Panc1 (cell line): ENCODE measurements around the gene SGSM1. TPM values are rescaled to one million over a fixed set of nuclear protein-coding genes. Genes with fewer than 3 reads are reported as not detected.
A peak's percentile ranks its signal among the peaks of the same experiment; 100 is the strongest.

Experiments used
- ATAC-seq: fragments of 200-7000 bp; cut with Tn5 transposase; 2 replicates; pipeline ENCODE4 v1.9.1; 2020; ENCODE audit warnings: mild to moderate bottlenecking, moderate library complexity
- BruUV-seq: library from RNA; stranded (reverse); fragments of 400-500 nt; replicated peaks from 2 replicates; lab custom pipeline; 2021; lab: Mats Ljungman, UMichigan
- CTCF ChIA-PET: fragments of 300-600 bp; sonication (Branson Sonifier 250); formaldehyde crosslinking; loops from one replicate; lab custom pipeline; 2022; ENCODE audit warnings: antibody characterized with exemption; lab: Charles Lee
- POLR2A ChIA-PET: fragments of 300-600 bp; sonication (Branson Sonifier 250); formaldehyde crosslinking; loops from one replicate; lab custom pipeline; 2022; ENCODE audit warnings: antibody characterized with exemption; lab: Charles Lee
- DNase-seq: peaks from one replicate; pipeline ENCODE4 v3.0.0-alpha.2; 2010; ENCODE audit warnings: low read depth, low spot score
- H3K27ac ChIP-seq: 2 replicates; pipeline ENCODE4 v1.5.1; 2011; ENCODE audit warnings: mild to moderate bottlenecking, low read length, inconsistent platforms
- H3K27me3 ChIP-seq: fragments of 200-500 bp; sonication (Bioruptor generic); 2 replicates; pipeline ENCODE4 v1.6.0; 2014; ENCODE audit warnings: low read length, inconsistent platforms; ENCODE audit not compliant: control insufficient read depth, insufficient read depth
- H3K36me3 ChIP-seq: fragments of 200-500 bp; sonication (Bioruptor generic); 2 replicates; pipeline ENCODE4 v1.5.1; 2014; ENCODE audit warnings: inconsistent platforms, mild to moderate bottlenecking, low read length, moderate library complexity; ENCODE audit not compliant: control insufficient read depth, insufficient read depth
- H3K4me1 ChIP-seq: 2 replicates; pipeline ENCODE4 v1.5.1; 2011; ENCODE audit warnings: inconsistent platforms, mild to moderate bottlenecking, low read length, moderate library complexity; ENCODE audit not compliant: control insufficient read depth, insufficient read depth
- H3K4me3 ChIP-seq, 2 experiments: 2 replicates each; pipeline ENCODE4 v1.5.1; 2011 to 2012; ENCODE audit warnings: low read depth in 2 of 2, low read length in 2 of 2, mild to moderate bottlenecking in 2 of 2, inconsistent platforms in 1 of 2, moderate library complexity in 1 of 2
- H3K9me3 ChIP-seq: fragments of 200-500 bp; sonication (Bioruptor generic); 2 replicates; pipeline ENCODE4 v1.5.1; 2014; ENCODE audit warnings: low read depth, mild to moderate bottlenecking, inconsistent platforms, low read length, moderate library complexity; ENCODE audit not compliant: control insufficient read depth, insufficient read depth
- CTCF ChIP-seq: fragments of 450-650 bp; IDR thresholded peaks from 2 replicates; pipeline ENCODE4 v1.5.1; 2017; ENCODE audit warnings: mild to moderate bottlenecking
- POLR2AphosphoS5 ChIP-seq: IDR thresholded peaks from 2 replicates; pipeline ENCODE4 v1.6.1; 2012; ENCODE audit warnings: mild to moderate bottlenecking, low read depth, low read length, moderate library complexity
- REST ChIP-seq, 2 experiments: IDR thresholded peaks; 2 replicates each; pipeline ENCODE4 v1.6.1; 2011 to 2012; ENCODE audit warnings: low read depth in 2 of 2, control low read depth in 1 of 2, low read length in 1 of 2, mild to moderate bottlenecking in 1 of 2, moderate library complexity in 1 of 2; ENCODE audit not compliant: insufficient read depth in 1 of 2
- SIN3A ChIP-seq: IDR thresholded peaks from 2 replicates; pipeline ENCODE4 v1.6.1; 2012; ENCODE audit warnings: low read depth, mild to moderate bottlenecking, low read length, moderate library complexity, borderline replicate concordance; ENCODE audit not compliant: insufficient read depth
- TCF7L2 ChIP-seq: IDR thresholded peaks from 2 replicates; pipeline ENCODE4 v1.6.1; 2011; ENCODE audit warnings: mild to moderate bottlenecking, low read depth, low read length, inconsistent platforms
- in situ Hi-C: cut with HindIII; loops from 2 replicates; pipeline ENCODE4 v1.10.0; 2016; ENCODE audit warnings: low sequenced_read_pairs, low pct_unique_long_range_greater_than_20kb
- intact Hi-C: fragments of 100-400 bp; cut with micrococcal nuclease; formaldehyde crosslinking; loops from one replicate; pipeline ENCODE4 v1.10.0; 2022; ENCODE audit not compliant: unreplicated experiment
- total RNA-seq: library from RNA; stranded (reverse); gene quantifications from one replicate; pipeline ENCODE4 v1.2.1, GENCODE V29; 2021; ENCODE audit not compliant: unreplicated experiment

Gene SGSM1
- total RNA-seq, 1 experiment from 2014 or later = 1.6 TPM

GRCh38 chr22:24969560-24970301 lies 163.7 kb downstream of the SGSM1 start:
- H3K4me1 ChIP-seq = peaks cover 63% of the 10 kb centered on the region
- POLR2A ChIA-PET = interaction anchor here (0.6 kb wide), 1 partner anchor 84 kb away, joined by 12 read pairs; no protein-coding TSS in a partner anchor
- BruUV-seq = no TSS peak

DNA sequence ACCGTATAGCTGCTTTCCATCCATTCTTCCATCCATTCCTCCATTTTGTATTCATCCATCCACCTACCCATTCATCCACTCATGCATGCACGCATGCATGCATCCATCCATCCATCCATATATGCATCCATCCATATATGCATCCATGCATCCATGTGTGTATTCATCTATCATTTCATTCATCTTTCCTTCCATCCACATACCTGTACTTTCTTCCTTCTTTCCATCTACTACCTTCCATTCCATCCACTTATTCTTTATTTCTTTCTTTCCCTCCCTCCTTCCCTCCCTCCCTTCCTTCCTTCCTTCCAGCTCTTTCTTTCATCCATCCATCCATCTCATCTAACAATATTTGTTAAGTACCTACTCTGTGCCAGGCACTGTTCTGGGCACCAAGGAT lies 166.4 kb downstream of the SGSM1 start:
- CTCF ChIA-PET = no interaction called here
- BruUV-seq = no TSS peak
- TF ChIP-seq POLR2AphosphoS5 (no peak), CTCF (no peak), SIN3A (no peak), REST (IDR thresholded peaks at IDR 0.05; ENCODE audit: insufficient read depth in 1 of 2, low read depth in 2 of 2, low read length in 1 of 2) (no peak), TCF7L2 (no peak)
- intact Hi-C loops (no loop called here), in situ Hi-C loops (no loop called here)
- Histone ChIP-seq H3K4me1 (peaks cover 67% of the 10 kb centered on the region), H3K9me3 (no peaks in the 10 kb centered on the region), H3K27me3 (no peaks in the 10 kb centered on the region), H3K27ac (peak overlapping the region; percentile 44; the same call in 1 of the 2 replicates), H3K4me3 (no peak overlapping the region), H3K36me3 (no peaks in the 10 kb centered on the region)
- POLR2A ChIA-PET = no interaction called here
- DNase-seq = no peak
- ATAC-seq = no peak

More at GRCh38 chr22:24969560-24970301, 163.7 kb downstream of the SGSM1 start:
- ATAC-seq (peak; percentile 86), DNase-seq (no peak)
- peak overlapping the region in 1 of 2 experiments; percentile 23; a peak in 2 of 4 replicates for H3K4me3 ChIP-seq
- H3K36me3 ChIP-seq = no peaks in the 10 kb centered on the region
- CTCF ChIA-PET = interaction anchor here (0.6 to 1.3 kb wide), 3 partner anchors 10 to 79 kb away, joined by 3 to 5 read pairs (median 3); no protein-coding TSS in a partner anchor
- H3K9me3 ChIP-seq = no peaks in the 10 kb centered on the region
- H3K27me3 ChIP-seq = no peaks in the 10 kb centered on the region
- in situ Hi-C loops = no loop called here
- no peak for TF ChIP-seq SIN3A
- TF ChIP-seq POLR2AphosphoS5 = peak; percentile 62; the same call in 1 of the 2 replicates
- intact Hi-C loops = no loop called here
- peak overlapping the region; percentile 86 for H3K27ac ChIP-seq

- ChIA-PET POLR2A (no interaction called here), CTCF (interaction anchor here (0.6 kb wide), 1 partner anchor 74 kb away, joined by 7 read pairs; no protein-coding TSS in a partner anchor)
- intact Hi-C loops = no loop called here
- in situ Hi-C loops = no loop called here
- peak overlapping the region; percentile 42 for H3K27ac ChIP-seq
- BruUV-seq = no TSS peak
- no peak for TF ChIP-seq SIN3A
- no peak for TF ChIP-seq POLR2AphosphoS5
- TF ChIP-seq REST (IDR thresholded peaks at IDR 0.05; ENCODE audit: insufficient read depth in 1 of 2, low read depth in 2 of 2, low read length in 1 of 2) = no peak
- no peak for TF ChIP-seq CTCF
- TF ChIP-seq TCF7L2 = no peak
- no peaks in the 10 kb centered on the region for H3K36me3 ChIP-seq
- peaks cover 58% of the 10 kb centered on the region for H3K4me1 ChIP-seq
- DNase-seq (no peak), ATAC-seq (no peak)
- H3K4me3 ChIP-seq = no peak overlapping the region
- no peaks in the 10 kb centered on the region for H3K27me3 ChIP-seq
- no peaks in the 10 kb centered on the region for H3K9me3 ChIP-seq
Observed at GRCh38 chr22:24973872-24974271, 167.9 kb downstream of the SGSM1 start.
